DOHH2 (cell line): Measurements from ENCODE around the gene AGBL4.

Experiments used
- EZH2phosphoT487 ChIP-seq: fragments of 200-600 bp; sonication (generic); IDR thresholded peaks from 2 replicates; pipeline ENCODE4 v1.6.1; 2017; ENCODE audit warnings: borderline replicate concordance, mild to moderate bottlenecking, antibody characterized with exemption, low read length, moderate library complexity, mixed read lengths
- TF ChIP-seq, protein P1 (sequence below): fragments of 200-600 bp; sonication (generic); IDR thresholded peaks from one replicate; pipeline ENCODE4 v1.5.1; 2014; ENCODE audit warnings: antibody characterized with exemption, mild to moderate bottlenecking, low read depth, low read length; ENCODE audit not compliant: poor library complexity, severe bottlenecking

DNA sequence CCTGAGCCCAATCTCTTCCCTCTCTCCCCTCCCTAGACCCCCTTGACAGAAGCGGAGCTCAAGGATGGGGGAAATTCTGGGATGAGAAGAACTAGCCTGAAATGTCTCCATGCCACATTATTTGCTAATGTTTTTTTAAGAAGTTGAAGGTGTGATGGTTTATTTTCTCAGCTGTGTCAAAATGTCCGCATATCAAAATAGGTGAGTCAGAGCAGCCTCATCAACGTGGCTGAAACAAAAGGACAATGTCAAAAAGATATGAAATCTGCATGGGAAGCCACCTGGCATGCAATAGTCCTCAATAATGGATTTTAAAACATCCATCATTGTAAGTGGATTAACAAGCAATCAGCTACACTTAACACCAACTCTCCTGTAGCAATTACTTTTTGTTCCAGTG lies 1348.5 kb downstream of the AGBL4 start:
- TF ChIP-seq EZH2phosphoT487, result no peak
- TF ChIP-seq, protein P1, sequence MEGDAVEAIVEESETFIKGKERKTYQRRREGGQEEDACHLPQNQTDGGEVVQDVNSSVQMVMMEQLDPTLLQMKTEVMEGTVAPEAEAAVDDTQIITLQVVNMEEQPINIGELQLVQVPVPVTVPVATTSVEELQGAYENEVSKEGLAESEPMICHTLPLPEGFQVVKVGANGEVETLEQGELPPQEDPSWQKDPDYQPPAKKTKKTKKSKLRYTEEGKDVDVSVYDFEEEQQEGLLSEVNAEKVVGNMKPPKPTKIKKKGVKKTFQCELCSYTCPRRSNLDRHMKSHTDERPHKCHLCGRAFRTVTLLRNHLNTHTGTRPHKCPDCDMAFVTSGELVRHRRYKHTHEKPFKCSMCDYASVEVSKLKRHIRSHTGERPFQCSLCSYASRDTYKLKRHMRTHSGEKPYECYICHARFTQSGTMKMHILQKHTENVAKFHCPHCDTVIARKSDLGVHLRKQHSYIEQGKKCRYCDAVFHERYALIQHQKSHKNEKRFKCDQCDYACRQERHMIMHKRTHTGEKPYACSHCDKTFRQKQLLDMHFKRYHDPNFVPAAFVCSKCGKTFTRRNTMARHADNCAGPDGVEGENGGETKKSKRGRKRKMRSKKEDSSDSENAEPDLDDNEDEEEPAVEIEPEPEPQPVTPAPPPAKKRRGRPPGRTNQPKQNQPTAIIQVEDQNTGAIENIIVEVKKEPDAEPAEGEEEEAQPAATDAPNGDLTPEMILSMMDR, result no peak
